HepG2 (cell line): Measurements from ENCODE around the gene NT5C2. TPM values are rescaled to one million over a fixed set of nuclear protein-coding genes. Genes with fewer than 3 reads are reported as not detected.
A peak's percentile ranks its signal among the peaks of the same experiment; 100 is the strongest.

Source experiments
- ATAC-seq: fragments of 200-7000 bp; cut with Tn5 transposase; 3 replicates; pipeline ENCODE4 v1.9.1; 2020; ENCODE audit warnings: mild to moderate bottlenecking, moderate library complexity
- BruUV-seq: library from RNA; stranded (reverse); fragments of 400-500 nt; replicated peaks from 2 replicates; lab custom pipeline; 2021; lab: Mats Ljungman, UMichigan
- CTCF ChIA-PET: fragments of 300-600 bp; formaldehyde crosslinking; extraction: SDS; loops from one replicate; lab custom pipeline; 2021; ENCODE audit warnings: low total read pairs, inconsistent platforms, low intra/inter-chr PET ratio; lab: Yijun Ruan, JAX
- POLR2A ChIA-PET: fragments of 350-600 bp; sonication (Branson Sonifier 250); formaldehyde crosslinking; loops from one replicate; lab custom pipeline; 2020; ENCODE audit warnings: antibody characterized with exemption, inconsistent platforms; lab: Yijun Ruan, JAX
- DNase-seq: peaks from one replicate; pipeline ENCODE4 v3.0.0-alpha.2; 2015; ENCODE audit warnings: low spot score
- FAIRE-seq: peaks from 3 replicates; lab custom pipeline; 2011; peaks lifted over from hg19 to GRCh38; lab: Jason Lieb, UNC
- H2AFZ ChIP-seq: one replicate; pipeline ENCODE4 v1.6.1; 2011; ENCODE audit warnings: low read length, inconsistent platforms
- H3K27ac ChIP-seq: fragments of 300-600 bp; 3 replicates; pipeline ENCODE4 v1.8.0; 2011; ENCODE audit warnings: mixed run types, mild to moderate bottlenecking, mixed read lengths, low read length, inconsistent platforms; ENCODE audit not compliant: insufficient read depth; ENCODE audit errors: extremely low read length
- H3K27me3 ChIP-seq, 2 experiments: fragments of 200-600 bp in 1 of 2; 2 replicates in 1 of 2; 3 replicates in 1 of 2; pipeline versions ENCODE4 v1.6.0 to v1.8.0; 2011; ENCODE audit warnings: low read length in 2 of 2, mild to moderate bottlenecking in 2 of 2, moderate library complexity in 2 of 2, inconsistent platforms in 1 of 2; ENCODE audit not compliant: insufficient read depth in 2 of 2, control insufficient read depth in 1 of 2
- H3K36me3 ChIP-seq, 2 experiments: fragments of 200-600 bp in 1 of 2; replicated peaks in 1 of 2; 2 replicates in 1 of 2; 3 replicates in 1 of 2; pipeline versions ENCODE4 v1.5.1 to v1.8.0; 2011; ENCODE audit warnings: low read length in 2 of 2, inconsistent platforms in 1 of 2; ENCODE audit not compliant: insufficient read depth in 2 of 2, control insufficient read depth in 1 of 2
- H3K4me1 ChIP-seq: 2 replicates; pipeline ENCODE4 v1.5.1; 2012; ENCODE audit warnings: low read length, inconsistent platforms; ENCODE audit not compliant: insufficient read depth
- H3K4me2 ChIP-seq: 2 replicates; pipeline ENCODE4 v1.6.0; 2011; ENCODE audit warnings: low read depth, low read length, inconsistent platforms
- H3K4me3 ChIP-seq, 3 experiments: fragments of 200-600 bp in 1 of 3; sonication (generic), shearing (Covaris generic) in 1 of 3; replicated peaks in 1 of 3; 2 replicates each; pipeline ENCODE4 v1.5.1; 2011 to 2016; ENCODE audit warnings: low read length in 3 of 3, inconsistent platforms in 2 of 3, low read depth in 2 of 3, mild to moderate bottlenecking in 2 of 3, control low read depth in 1 of 3, mixed read lengths in 1 of 3; ENCODE audit not compliant: insufficient read depth in 1 of 3
- H3K79me2 ChIP-seq: one replicate; pipeline ENCODE4 v1.6.1; 2011; ENCODE audit warnings: low read length, inconsistent platforms; ENCODE audit not compliant: insufficient read depth
- H3K9ac ChIP-seq: 2 replicates; pipeline ENCODE4 v1.6.0; 2011; ENCODE audit warnings: mild to moderate bottlenecking, low read depth, low read length, inconsistent platforms; ENCODE audit not compliant: insufficient read depth
- H3K9me3 ChIP-seq: 2 replicates; pipeline ENCODE4 v1.5.1; 2012; ENCODE audit warnings: mild to moderate bottlenecking, low read length
- H4K20me1 ChIP-seq: 2 replicates; pipeline ENCODE4 v1.6.0; 2011; ENCODE audit warnings: inconsistent platforms, mild to moderate bottlenecking, low read length, moderate library complexity; ENCODE audit not compliant: insufficient read depth
- ARID3A ChIP-seq: IDR thresholded peaks from 2 replicates; pipeline ENCODE4 v1.6.1; 2012; ENCODE audit warnings: low read depth, low read length, improper control_type of control experiment
- BCL3 ChIP-seq: sonication (generic); formaldehyde crosslinking; IDR thresholded peaks from 2 replicates; pipeline ENCODE4 v1.5.1; 2020; ENCODE audit warnings: mild to moderate bottlenecking, missing genetic modification reagents, moderate library complexity
- ELF3 ChIP-seq: IDR thresholded peaks from 2 replicates; pipeline ENCODE4 v1.6.1; 2016; ENCODE audit warnings: missing genetic modification reagents, missing compliant biosample characterization
- GATAD2A ChIP-seq: IDR thresholded peaks from 2 replicates; pipeline ENCODE4 v1.6.1; 2016
- MIXL1 ChIP-seq: IDR thresholded peaks from 2 replicates; pipeline ENCODE4 v1.6.1; 2016
- NCOA2 ChIP-seq: sonication (generic); formaldehyde crosslinking; IDR thresholded peaks from 2 replicates; pipeline ENCODE4 v1.8.0; 2022; ENCODE audit warnings: inconsistent platforms
- NKX3-1 ChIP-seq: sonication (generic); formaldehyde crosslinking; IDR thresholded peaks from 2 replicates; pipeline ENCODE4 v1.5.0; 2020; ENCODE audit warnings: missing genetic modification reagents
- PATZ1 ChIP-seq: sonication (generic); formaldehyde crosslinking; IDR thresholded peaks from 2 replicates; pipeline ENCODE4 v1.4.0; 2020; ENCODE audit warnings: missing genetic modification reagents
- RARA ChIP-seq: IDR thresholded peaks from 2 replicates; pipeline ENCODE4 v1.6.1; 2016; ENCODE audit warnings: missing genetic modification reagents, missing compliant biosample characterization
- SIX1 ChIP-seq: sonication (generic); formaldehyde crosslinking; IDR thresholded peaks from 2 replicates; pipeline ENCODE4 v1.4.0; 2020; ENCODE audit warnings: missing genetic modification reagents, borderline replicate concordance
- SMAD3 ChIP-seq: sonication (generic); formaldehyde crosslinking; IDR thresholded peaks from 2 replicates; pipeline ENCODE4 v1.4.0; 2020; ENCODE audit warnings: missing genetic modification reagents
- ZGPAT ChIP-seq: IDR thresholded peaks from 2 replicates; pipeline ENCODE4 v1.6.1; 2016; ENCODE audit warnings: mild to moderate bottlenecking
- ZNF10 ChIP-seq: sonication (generic); formaldehyde crosslinking; IDR thresholded peaks from 2 replicates; pipeline ENCODE4 v1.4.0; 2020; ENCODE audit warnings: mild to moderate bottlenecking, low read depth, missing genetic modification reagents, borderline replicate concordance
- ZNF264 ChIP-seq: sonication (generic); formaldehyde crosslinking; IDR thresholded peaks from 2 replicates; pipeline ENCODE4 v1.4.0; 2020; ENCODE audit warnings: missing genetic modification reagents
- ZNF558 ChIP-seq: sonication (generic); formaldehyde crosslinking; IDR thresholded peaks from 2 replicates; pipeline ENCODE4 v1.9.0; 2022; ENCODE audit warnings: mild to moderate bottlenecking, missing genetic modification reagents, borderline replicate concordance
- ZNF878 ChIP-seq: sonication (generic); formaldehyde crosslinking; IDR thresholded peaks from 2 replicates; pipeline ENCODE4 v1.8.1; 2023; ENCODE audit warnings: mild to moderate bottlenecking, missing genetic modification reagents, moderate library complexity
- WGBS: methylation state at CpG from one replicate; pipeline ENCODE4 v1.1.6; 2017; ENCODE audit warnings: low lambda C conversion rate; 5-methylcytosine and 5-hydroxymethylcytosine counted together
- in situ Hi-C: cut with HindIII; loops from 2 replicates; pipeline ENCODE4 v1.10.0; 2017; ENCODE audit warnings: low pct_unique_long_range_greater_than_20kb; ENCODE audit not compliant: extremely low pct_ligation_motif_present
- intact Hi-C: fragments of 100-400 bp; cut with micrococcal nuclease; formaldehyde crosslinking; loops from one replicate; pipeline ENCODE4 v1.10.0; 2022; ENCODE audit not compliant: unreplicated experiment
- polyA plus RNA-seq, 8 experiments: library from polyadenylated mRNA; depleted of rRNA in 3 of 8; stranded (reverse) in 7 of 8; unstranded in 1 of 8; fragments of >200 nt; fragmentation: Illumina TruSeq in 4 of 8; extraction: Trizol in 4 of 8; gene quantifications; 2 replicates each; pipeline versions ENCODE4 v1.2.1 to v1.2.3, GENCODE V29; 2011 to 2016; ENCODE audit warnings: low read depth in 4 of 8, missing spikeins in 1 of 8, mixed read lengths in 1 of 8; ENCODE audit not compliant: insufficient read depth in 1 of 8
- total RNA-seq, 5 experiments: library from RNA; depleted of rRNA; stranded (reverse); fragments of >200 nt; fragmentation: Illumina TruSeq; extraction: Trizol; gene quantifications; 2 replicates each; pipeline ENCODE4 v1.2.3, GENCODE V29; 2016; ENCODE audit warnings: low read depth in 1 of 5

The NT5C2 gene
- total and polyA plus RNA-seq, 2 of the 13 experiments (the other 11 are each of a cell fraction or from before 2014, with no cell fraction given): 40.6 to 55.2 TPM

- POLR2A ChIA-PET: interaction anchor here (0.5 to 3.3 kb wide), 10 partner anchors 9 to 285 kb away, joined by 3 to 28 read pairs (median 6); partner anchors contain the start of genes AS3MT and NT5C2
- Histone ChIP-seq H3K9ac (no peak overlapping the region), H2AFZ (no peak overlapping the region), H3K27me3 (no peaks in the 10 kb centered on the region; a peak in 1 of 5 replicates), H3K9me3 (no peaks in the 10 kb centered on the region), H3K79me2 (peaks cover 47% of the 10 kb centered on the region), H3K27ac (peak overlapping the region; percentile 78), H3K4me3 (peak overlapping the region in 2 of 3 experiments; percentile 12 to 73; a peak in 2 of 6 replicates), H3K4me1 (peaks cover 73% of the 10 kb centered on the region), H3K4me2 (peak overlapping the region; percentile 72), H3K36me3 (peaks cover 0 to 9% of the 10 kb centered on the region in 2 experiments; a peak in 1 of 5 replicates), H4K20me1 (no peaks in the 10 kb centered on the region)
- WGBS: 50% methylated on average over 3 of the region's 3 CpGs
- in situ Hi-C loops (no loop called here), intact Hi-C loops (loop anchor here (5.0 kb wide), 1 partner anchor 42 kb away; no protein-coding TSS in a partner anchor)
- ATAC-seq (peak; percentile 72), FAIRE-seq (peak; percentile 84), DNase-seq (peak; percentile 66)
- BruUV-seq: no TSS peak
- CTCF ChIA-PET: no interaction called here
- peak; percentile 40; the same call in 1 of the 2 replicates for TF ChIP-seq ELF3 (CRISPR knock-in tag)
- peak; percentile 73 for TF ChIP-seq RARA (CRISPR knock-in tag)
- peak; percentile 55; the same call in 1 of the 2 replicates for TF ChIP-seq ZNF264 (CRISPR knock-in tag)
- peak; percentile 23; the same call in 1 of the 2 replicates for TF ChIP-seq ZGPAT (CRISPR knock-in tag)
- no peak for TF ChIP-seq SMAD3 (CRISPR knock-in tag)
- peak; percentile 57 for TF ChIP-seq MIXL1 (CRISPR knock-in tag)
- no peak for TF ChIP-seq ZNF10 (CRISPR knock-in tag)
- TF ChIP-seq GATAD2A: peak; percentile 91
- TF ChIP-seq BCL3 (CRISPR knock-in tag): no peak
- TF ChIP-seq PATZ1: no peak
- peak; percentile 34; the same call in 1 of the 2 replicates for TF ChIP-seq SIX1
- TF ChIP-seq ARID3A: peak; percentile 44; the same call in 1 of the 2 replicates
- TF ChIP-seq NCOA2 (CRISPR knock-in tag): peak; percentile 74
- peak; percentile 22; the same call in 1 of the 2 replicates for TF ChIP-seq ZNF878 (CRISPR knock-in tag)
- TF ChIP-seq NKX3-1: peak; percentile 73; the same call in 1 of the 2 replicates
- TF ChIP-seq ZNF558: no peak
Measured at GRCh38 chr10:103154521-103155299, 38.4 kb downstream of the NT5C2 start.
